Spleen (tissue), 11 donors: ENCODE data around the gene CAPN11. TPM values are rescaled to one million over a fixed set of nuclear protein-coding genes. Genes with fewer than 3 reads are reported as not detected.

Experiments used
- DNase-seq: peaks from one replicate; pipeline ENCODE4 v3.0.0-alpha.2; 2020
- H3K27ac ChIP-seq, 8 donors: fragments of 200-600 bp; sonication (generic) in 7 of 8; 1 replicate in 4 of 8; 2 replicates in 4 of 8; pipeline versions ENCODE4 v1.5.0 to v1.8.0; 2016 to 2021; ENCODE audit warnings: inconsistent platforms in 4 of 8, mild to moderate bottlenecking in 4 of 8, moderate library complexity in 1 of 8
- H3K27me3 ChIP-seq, 7 donors: fragments of 200-600 bp; sonication (generic) in 6 of 7; replicated peaks in 1 of 7; 1 replicate in 4 of 7; 2 replicates in 3 of 7; pipeline versions ENCODE4 v1.5.0 to v1.8.0; 2016 to 2021; ENCODE audit warnings: inconsistent platforms in 3 of 7, mild to moderate bottlenecking in 1 of 7
- H3K36me3 ChIP-seq, 6 donors: fragments of 200-600 bp; sonication (generic) in 5 of 6; 1 replicate in 4 of 6; 2 replicates in 2 of 6; pipeline versions ENCODE4 v1.5.0 to v1.8.0; 2016 to 2021; ENCODE audit warnings: inconsistent platforms in 2 of 6
- H3K4me1 ChIP-seq, 6 donors: fragments of 200-600 bp; sonication (generic) in 5 of 6; 1 replicate in 3 of 6; 2 replicates in 3 of 6; pipeline versions ENCODE4 v1.5.0 to v1.8.0; 2016 to 2021; ENCODE audit warnings: inconsistent platforms in 3 of 6
- H3K4me3 ChIP-seq, 8 donors: fragments of 200-600 bp; sonication (generic) in 7 of 8; 1 replicate in 4 of 8; 2 replicates in 4 of 8; pipeline versions ENCODE4 v1.5.0 to v1.8.0; 2016 to 2021; ENCODE audit warnings: inconsistent platforms in 4 of 8, mild to moderate bottlenecking in 4 of 8, moderate library complexity in 2 of 8
- H3K9me3 ChIP-seq, 8 donors: fragments of 200-600 bp; sonication (generic) in 7 of 8; 1 replicate in 4 of 8; 2 replicates in 4 of 8; pipeline versions ENCODE4 v1.5.0 to v1.8.0; 2016 to 2021; ENCODE audit warnings: inconsistent platforms in 4 of 8
- POLR2A ChIP-seq, 3 donors: fragments of 450-650 bp; IDR thresholded peaks; one replicate each; pipeline ENCODE4 v1.5.1; 2017; ENCODE audit warnings: antibody characterized with exemption in 3 of 3, mild to moderate bottlenecking in 1 of 3
- POLR2AphosphoS5 ChIP-seq, 3 donors: sonication (generic); formaldehyde crosslinking; IDR thresholded peaks; one replicate each; pipeline ENCODE4 v1.5.1; 2017; ENCODE audit warnings: antibody characterized with exemption in 3 of 3
- WGBS, 5 donors: extraction: QIAGEN DNeasy Blood & Tissue Kit in 3 of 5; methylation state at CpG; one replicate each; pipeline versions ENCODE4 v1.1.5 to v1.1.7; 2013 to 2018; 5-methylcytosine and 5-hydroxymethylcytosine counted together
- intact Hi-C: fragments of 100-400 bp; cut with DNase I; formaldehyde crosslinking; loops from one replicate; pipeline ENCODE4 v1.15.0; 2023; ENCODE audit warnings: low total_unique reads
- polyA plus RNA-seq, 3 donors: library from polyadenylated mRNA; stranded (reverse); fragments of 200-250 nt; gene quantifications; one replicate each; pipeline ENCODE4 v1.2.1, GENCODE V29; 2013
- total RNA-seq, 7 donors: library from RNA; depleted of rRNA in 3 of 7; stranded (reverse); fragments of >200 nt in 3 of 7; fragmentation: NEBNext Ultra II Directional in 4 of 7; extraction: Animal tissue kit (Norgen Biotek cat#: 25700) in 4 of 7; gene quantifications; one replicate each; pipeline versions ENCODE4 v1.1.0 to v1.2.1, GENCODE V29; 2016 to 2021
- TF ChIP-seq, protein P1 (sequence below), 11 experiments: fragments of 200-600 bp in 7 of 11; fragments of 450-650 bp in 4 of 11; sonication (generic) in 4 of 11; IDR thresholded peaks in 8 of 11; conservative IDR thresholded peaks in 3 of 11; 1 replicate in 7 of 11; 2 replicates in 4 of 11; pipeline versions ENCODE4 v1.4.0 to v1.8.0; 2016 to 2021; ENCODE audit warnings: antibody characterized with exemption in 11 of 11, inconsistent platforms in 4 of 11, mild to moderate bottlenecking in 1 of 11
- donor health status: healthy with polysubstance abuse.
- donor health status: DM: no; HTN: no; CAD: no; lungs with moderate emphysema.
- donor health status: DM: no; HTN: no; CAD: no.
- donor health status: Bipolar disorder and iron deficiency.
- donor health status: healthy.
- donor health status: DM: no; HTN: no; CAD: no.
- donor health status: DM: yes; HTN: yes; CAD: no.

CAPN11 gene
- total and polyA plus RNA-seq, 10 donors: 0.12 to 0.26 (median 0.17) TPM; not detected in 3

GRCh38 chr6:44154067-44154466 is 4.6 kb upstream of the CAPN11 start:
- H3K27ac ChIP-seq: no peak overlapping the region
- H3K36me3 ChIP-seq: peaks cover 0 to 36% (median 12%) of the 10 kb centered on the region in 6 donors
- 88 to 93% (median 91%) methylated on average over 10 to 12 of the region's 12 CpGs for WGBS, 5 donors

DNA sequence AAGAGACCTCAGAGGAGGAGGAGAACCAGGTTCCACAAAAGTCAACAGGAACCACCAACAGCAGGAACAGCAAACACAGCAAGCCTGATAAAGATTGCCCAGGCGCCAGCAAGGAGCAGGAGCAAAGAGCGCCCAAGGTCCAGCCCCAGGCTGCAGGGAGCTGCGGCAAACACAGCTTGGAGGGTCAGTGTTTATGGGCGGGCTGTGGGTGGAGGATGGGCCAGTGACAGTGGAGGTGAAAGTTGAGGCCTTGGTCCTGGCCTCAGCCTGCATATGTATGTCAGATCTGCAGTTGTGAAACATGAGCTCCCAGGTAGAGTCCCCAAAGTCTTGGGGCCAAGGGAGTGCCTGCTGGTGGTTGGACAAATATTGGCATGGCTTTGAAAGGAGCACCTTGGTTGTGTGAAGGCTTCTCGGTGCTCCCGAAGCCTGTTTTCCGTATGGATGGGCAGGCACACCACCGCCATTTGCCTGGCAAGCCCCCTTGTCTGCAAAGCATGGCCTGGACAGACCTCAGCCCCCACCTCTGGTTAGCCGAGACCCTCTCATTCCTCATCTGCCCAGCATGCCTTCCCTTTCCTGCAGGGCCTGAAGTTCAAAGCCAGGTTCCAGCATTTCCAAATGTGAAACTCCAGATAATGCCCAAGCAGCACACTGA is 2.0 kb upstream of the CAPN11 start:
- TF ChIP-seq POLR2A (IDR thresholded peaks at IDR 0.05) (no peak), POLR2AphosphoS5 (IDR thresholded peaks at IDR 0.05) (peak in 1 of 3 donors; percentile 10)
- TF ChIP-seq, protein P1, sequence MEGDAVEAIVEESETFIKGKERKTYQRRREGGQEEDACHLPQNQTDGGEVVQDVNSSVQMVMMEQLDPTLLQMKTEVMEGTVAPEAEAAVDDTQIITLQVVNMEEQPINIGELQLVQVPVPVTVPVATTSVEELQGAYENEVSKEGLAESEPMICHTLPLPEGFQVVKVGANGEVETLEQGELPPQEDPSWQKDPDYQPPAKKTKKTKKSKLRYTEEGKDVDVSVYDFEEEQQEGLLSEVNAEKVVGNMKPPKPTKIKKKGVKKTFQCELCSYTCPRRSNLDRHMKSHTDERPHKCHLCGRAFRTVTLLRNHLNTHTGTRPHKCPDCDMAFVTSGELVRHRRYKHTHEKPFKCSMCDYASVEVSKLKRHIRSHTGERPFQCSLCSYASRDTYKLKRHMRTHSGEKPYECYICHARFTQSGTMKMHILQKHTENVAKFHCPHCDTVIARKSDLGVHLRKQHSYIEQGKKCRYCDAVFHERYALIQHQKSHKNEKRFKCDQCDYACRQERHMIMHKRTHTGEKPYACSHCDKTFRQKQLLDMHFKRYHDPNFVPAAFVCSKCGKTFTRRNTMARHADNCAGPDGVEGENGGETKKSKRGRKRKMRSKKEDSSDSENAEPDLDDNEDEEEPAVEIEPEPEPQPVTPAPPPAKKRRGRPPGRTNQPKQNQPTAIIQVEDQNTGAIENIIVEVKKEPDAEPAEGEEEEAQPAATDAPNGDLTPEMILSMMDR (IDR thresholded peaks at IDR 0.05 in 8 of 11, conservative IDR thresholded peaks at IDR 0.05 in 3 of 11): no peak
- peaks cover 0 to 6% (median 2%) of the 10 kb centered on the region in 6 donors for H3K4me1 ChIP-seq
- H3K36me3 ChIP-seq: peaks cover 0 to 18% (median 2%) of the 10 kb centered on the region in 6 donors
- no peak overlapping the region for H3K4me3 ChIP-seq
- no peaks in the 10 kb centered on the region for H3K27me3 ChIP-seq
- 87 to 93% (median 88%) methylated on average over 8 to 9 of the region's 9 CpGs for WGBS, 5 donors
- no peak overlapping the region for H3K27ac ChIP-seq
- intact Hi-C loops: no loop called here
- DNase-seq: no peak
- no peaks in the 10 kb centered on the region for H3K9me3 ChIP-seq

More at GRCh38 chr6:44154067-44154466, 4.6 kb upstream of the CAPN11 start:
- H3K9me3 ChIP-seq: no peaks in the 10 kb centered on the region
- no peak for TF ChIP-seq POLR2A (IDR thresholded peaks at IDR 0.05)
- TF ChIP-seq, protein P1 (IDR thresholded peaks at IDR 0.05 in 8 of 11, conservative IDR thresholded peaks at IDR 0.05 in 3 of 11): no peak
- no peak for TF ChIP-seq POLR2AphosphoS5 (IDR thresholded peaks at IDR 0.05)
- no peak for DNase-seq
- no peak overlapping the region for H3K4me3 ChIP-seq
- H3K27me3 ChIP-seq: no peaks in the 10 kb centered on the region
- peaks cover 0 to 10% (median 3%) of the 10 kb centered on the region in 6 donors for H3K4me1 ChIP-seq
- intact Hi-C loops: no loop called here

GRCh38 chr6:44157152-44157521 is 1.5 kb upstream of the CAPN11 start:
- intact Hi-C loops: no loop called here
- TF ChIP-seq POLR2AphosphoS5 (IDR thresholded peaks at IDR 0.05) (no peak), POLR2A (IDR thresholded peaks at IDR 0.05) (no peak)
- TF ChIP-seq, protein P1 (IDR thresholded peaks at IDR 0.05 in 8 of 11, conservative IDR thresholded peaks at IDR 0.05 in 3 of 11): no peak
- Histone ChIP-seq H3K27me3 (no peaks in the 10 kb centered on the region), H3K9me3 (no peaks in the 10 kb centered on the region), H3K4me1 (peaks cover 0 to under 1% (median 0%) of the 10 kb centered on the region in 6 donors), H3K36me3 (peaks cover 0 to 18% (median 2%) of the 10 kb centered on the region in 6 donors), H3K4me3 (no peak overlapping the region), H3K27ac (no peak overlapping the region)
- DNase-seq: no peak
- 75 to 92% (median 80%) methylated on average over 11 of the region's 11 CpGs for WGBS, 5 donors

DNA sequence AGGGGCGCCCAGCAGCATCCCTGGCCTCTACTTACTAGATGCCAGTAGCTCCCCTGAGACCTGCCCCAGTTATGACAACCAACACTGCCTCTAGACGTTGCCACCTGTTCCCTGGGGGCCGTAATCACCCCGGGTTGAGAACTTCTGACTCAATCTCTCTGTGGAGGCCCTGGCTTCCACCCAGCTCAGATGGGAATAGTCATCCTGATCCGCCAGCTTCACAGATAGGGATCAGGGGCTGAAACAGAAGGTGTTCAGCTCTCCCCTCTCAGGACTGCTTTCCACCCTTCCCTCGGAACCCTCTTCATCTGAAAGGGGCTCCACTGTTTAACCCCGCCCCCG is 3.3 kb downstream of the CAPN11 start:
- intact Hi-C loops: no loop called here
- H3K27me3 ChIP-seq: peaks cover 0 to 22% (median 0%) of the 10 kb centered on the region in 7 donors
- WGBS, 5 donors: 58 to 77% (median 72%) methylated on average over 8 of the region's 8 CpGs
- no peak for TF ChIP-seq POLR2A (IDR thresholded peaks at IDR 0.05)
- TF ChIP-seq, protein P1 (IDR thresholded peaks at IDR 0.05 in 8 of 11, conservative IDR thresholded peaks at IDR 0.05 in 3 of 11): no peak
- no peak for TF ChIP-seq POLR2AphosphoS5 (IDR thresholded peaks at IDR 0.05)
- no peaks in the 10 kb centered on the region for H3K36me3 ChIP-seq
- no peak for DNase-seq
- H3K4me1 ChIP-seq: no peaks in the 10 kb centered on the region
- H3K4me3 ChIP-seq: no peak overlapping the region
- H3K9me3 ChIP-seq: no peaks in the 10 kb centered on the region
- no peak overlapping the region for H3K27ac ChIP-seq
